Measurements from ENCODE around the gene DCP1B.

DNA sequence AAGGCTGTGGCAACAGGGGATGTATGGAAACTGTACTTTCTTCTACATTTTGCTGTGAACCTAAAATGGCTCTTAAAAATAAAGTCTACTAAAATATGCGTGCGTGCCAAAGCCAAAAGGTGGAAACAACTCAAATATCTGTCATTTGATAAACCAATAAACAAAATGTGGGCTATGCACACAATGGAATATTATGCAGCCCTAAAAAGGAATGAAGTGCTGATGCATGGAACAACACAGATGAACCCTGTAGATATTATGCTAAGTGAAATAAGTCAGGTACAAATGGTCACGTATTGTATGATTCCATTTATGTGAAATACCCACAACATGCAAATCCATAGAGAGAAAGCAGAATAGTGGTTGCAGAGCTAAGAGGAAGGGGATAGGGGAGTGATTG is 93.8 kb downstream of the DCP1B start:
- no peak for TF ChIP-seq GATA3 (IDR thresholded peaks at IDR 0.05; ENCODE audit: low read depth, low read length)
- no peak for TF ChIP-seq GATA2 (IDR thresholded peaks at IDR 0.05; ENCODE audit: low read depth, low read length)

All from SH-SY5Y (cell line).